Activated B cell treated with CpG ODN at 0.5 μM for 24 hours (primary cell): ENCODE data around the gene ST7L. TPM values are rescaled to one million over a fixed set of nuclear protein-coding genes. Genes with fewer than 3 reads are reported as not detected.

Experiments
- ATAC-seq: fragments of 200-7000 bp; cut with Tn5 transposase; one replicate; pipeline ENCODE4 v1.10.0; 2021; ENCODE audit warnings: low read depth, mild to moderate bottlenecking, moderate library complexity
- CTCF ChIA-PET: fragments of 350-600 bp; sonication (Branson Sonifier 250); formaldehyde crosslinking; loops from one replicate; lab custom pipeline; 2021; ENCODE audit warnings: antibody characterized with exemption; lab: Charles Lee
- POLR2A ChIA-PET: fragments of 350-600 bp; sonication (Branson Sonifier 250); formaldehyde crosslinking; loops from one replicate; lab custom pipeline; 2021; ENCODE audit warnings: antibody characterized with exemption; lab: Charles Lee
- DNase-seq: peaks from one replicate; pipeline ENCODE4 v3.0.0; 2022
- H3K27ac Mint-ChIP-seq: one replicate; pipeline ENCODE4 v1.8.0; 2020; ENCODE audit warnings: mixed read lengths
- H3K27me3 Mint-ChIP-seq: one replicate; pipeline ENCODE4 v1.8.0; 2021; ENCODE audit warnings: mixed read lengths
- H3K36me3 Mint-ChIP-seq: one replicate; pipeline ENCODE4 v1.8.0; 2021; ENCODE audit warnings: low read depth, mixed read lengths
- H3K4me1 Mint-ChIP-seq: one replicate; pipeline ENCODE4 v1.8.0; 2021; ENCODE audit warnings: mixed read lengths
- H3K4me3 Mint-ChIP-seq: one replicate; pipeline ENCODE4 v1.8.0; 2020; ENCODE audit warnings: mild to moderate bottlenecking, mixed read lengths
- H3K9me3 Mint-ChIP-seq: one replicate; pipeline ENCODE4 v1.8.0; 2020; ENCODE audit warnings: mixed read lengths
- intact Hi-C: fragments of 100-400 bp; cut with micrococcal nuclease; formaldehyde crosslinking; loops from one replicate; pipeline ENCODE4 v1.15.1; 2024
- total RNA-seq: library from RNA; stranded (reverse); gene quantifications from 2 replicates; pipeline ENCODE4 v1.2.3, GENCODE V29; 2022
- TF ChIP-seq, protein P1 (sequence below): fragments of 200-600 bp; IDR thresholded peaks from one replicate; pipeline ENCODE4 v1.8.0; 2022; ENCODE audit warnings: antibody characterized with exemption, mild to moderate bottlenecking

Gene ST7L
- total RNA-seq, 1 donor from 2014 or later: 13.8 TPM

DNA sequence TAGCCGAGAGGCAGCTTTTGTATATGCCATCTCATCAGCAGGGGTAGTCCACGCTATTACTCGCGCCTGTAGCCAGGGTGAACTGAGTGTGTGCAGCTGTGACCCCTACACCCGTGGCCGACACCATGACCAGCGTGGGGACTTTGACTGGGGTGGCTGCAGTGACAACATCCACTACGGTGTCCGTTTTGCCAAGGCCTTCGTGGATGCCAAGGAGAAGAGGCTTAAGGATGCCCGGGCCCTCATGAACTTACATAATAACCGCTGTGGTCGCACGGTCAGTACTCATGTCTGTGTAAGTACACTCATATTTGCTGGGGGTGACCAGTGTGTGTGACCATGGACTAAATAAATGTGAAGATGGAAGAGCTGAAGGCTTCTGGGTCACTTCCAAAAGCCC is 102.8 kb downstream of the ST7L start:
- no peaks in the 10 kb centered on the region for H3K9me3 Mint-ChIP-seq

DNA sequence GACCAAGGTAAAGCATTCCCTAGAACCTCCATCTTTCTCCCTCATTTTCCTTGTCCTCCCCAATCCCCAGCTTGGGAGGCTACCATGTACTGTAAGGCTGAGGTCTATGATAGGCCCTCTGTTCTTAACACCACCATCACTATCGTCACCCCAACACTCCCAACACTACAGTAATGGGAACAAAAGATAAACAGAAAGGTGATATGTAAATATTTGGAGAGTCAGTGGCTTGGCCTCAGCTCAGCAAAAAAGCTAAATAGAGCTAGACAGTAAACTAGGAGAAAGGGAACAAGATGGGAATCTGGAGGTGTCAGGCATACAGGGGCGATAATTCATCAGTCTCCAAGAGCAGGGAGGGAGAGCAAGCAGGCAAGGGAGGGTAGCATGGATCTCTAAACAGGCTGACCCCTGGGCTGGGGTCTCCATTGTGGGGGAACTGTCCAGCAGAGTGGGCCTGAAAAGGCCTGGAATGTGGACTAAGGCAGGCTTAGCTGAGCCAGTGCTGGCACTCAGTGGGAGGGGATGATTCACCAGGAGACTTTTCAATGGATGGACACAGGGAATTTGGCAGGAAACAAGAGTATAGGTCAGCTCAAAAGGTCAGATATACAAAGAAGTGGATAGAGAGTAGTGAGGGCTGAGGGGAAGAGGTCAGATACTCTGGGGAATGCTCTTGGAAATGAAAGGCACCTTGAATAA is 103.5 kb downstream of the ST7L start:
- intact Hi-C loops: no loop called here
- no peaks in the 10 kb centered on the region for H3K27me3 Mint-ChIP-seq
- H3K27ac Mint-ChIP-seq: no peak overlapping the region
- H3K36me3 Mint-ChIP-seq: no peaks in the 10 kb centered on the region
- ChIA-PET POLR2A (no interaction called here), CTCF (no interaction called here)
- no peaks in the 10 kb centered on the region for H3K9me3 Mint-ChIP-seq
- H3K4me3 Mint-ChIP-seq: no peak overlapping the region
- DNase-seq: no peak
- ATAC-seq: no peak
- TF ChIP-seq, protein P1, sequence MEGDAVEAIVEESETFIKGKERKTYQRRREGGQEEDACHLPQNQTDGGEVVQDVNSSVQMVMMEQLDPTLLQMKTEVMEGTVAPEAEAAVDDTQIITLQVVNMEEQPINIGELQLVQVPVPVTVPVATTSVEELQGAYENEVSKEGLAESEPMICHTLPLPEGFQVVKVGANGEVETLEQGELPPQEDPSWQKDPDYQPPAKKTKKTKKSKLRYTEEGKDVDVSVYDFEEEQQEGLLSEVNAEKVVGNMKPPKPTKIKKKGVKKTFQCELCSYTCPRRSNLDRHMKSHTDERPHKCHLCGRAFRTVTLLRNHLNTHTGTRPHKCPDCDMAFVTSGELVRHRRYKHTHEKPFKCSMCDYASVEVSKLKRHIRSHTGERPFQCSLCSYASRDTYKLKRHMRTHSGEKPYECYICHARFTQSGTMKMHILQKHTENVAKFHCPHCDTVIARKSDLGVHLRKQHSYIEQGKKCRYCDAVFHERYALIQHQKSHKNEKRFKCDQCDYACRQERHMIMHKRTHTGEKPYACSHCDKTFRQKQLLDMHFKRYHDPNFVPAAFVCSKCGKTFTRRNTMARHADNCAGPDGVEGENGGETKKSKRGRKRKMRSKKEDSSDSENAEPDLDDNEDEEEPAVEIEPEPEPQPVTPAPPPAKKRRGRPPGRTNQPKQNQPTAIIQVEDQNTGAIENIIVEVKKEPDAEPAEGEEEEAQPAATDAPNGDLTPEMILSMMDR: no peak
- no peaks in the 10 kb centered on the region for H3K4me1 Mint-ChIP-seq

More for the DNA sequence above, 102.8 kb downstream of the ST7L start:
- H3K4me1 Mint-ChIP-seq: no peaks in the 10 kb centered on the region
- H3K4me3 Mint-ChIP-seq: no peak overlapping the region
- ATAC-seq (no peak), DNase-seq (no peak)
- ChIA-PET CTCF (no interaction called here), POLR2A (no interaction called here)
- no peaks in the 10 kb centered on the region for H3K27me3 Mint-ChIP-seq
- intact Hi-C loops: no loop called here
- no peak overlapping the region for H3K27ac Mint-ChIP-seq
- TF ChIP-seq, protein P1: no peak
- H3K36me3 Mint-ChIP-seq: no peaks in the 10 kb centered on the region

DNA sequence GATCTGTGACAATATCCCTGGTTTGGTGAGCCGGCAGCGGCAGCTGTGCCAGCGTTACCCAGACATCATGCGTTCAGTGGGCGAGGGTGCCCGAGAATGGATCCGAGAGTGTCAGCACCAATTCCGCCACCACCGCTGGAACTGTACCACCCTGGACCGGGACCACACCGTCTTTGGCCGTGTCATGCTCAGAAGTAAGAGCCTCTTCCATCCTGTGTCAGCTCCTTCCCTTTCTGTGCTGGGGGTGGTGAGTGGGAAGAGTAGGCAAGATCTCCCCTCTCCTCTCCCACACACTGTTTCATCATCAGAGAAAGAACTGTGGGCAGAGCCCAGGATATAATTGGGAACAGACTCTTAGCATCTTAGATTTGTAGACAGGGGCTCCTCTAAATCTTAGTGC is 104.0 kb downstream of the ST7L start:
- ChIA-PET POLR2A (no interaction called here), CTCF (no interaction called here)
- Mint-ChIP-seq H3K9me3 (no peaks in the 10 kb centered on the region), H3K27me3 (no peaks in the 10 kb centered on the region), H3K36me3 (no peaks in the 10 kb centered on the region), H3K27ac (no peak overlapping the region), H3K4me1 (no peaks in the 10 kb centered on the region), H3K4me3 (no peak overlapping the region)
- intact Hi-C loops: no loop called here
- no peak for DNase-seq
- no peak for ATAC-seq
- TF ChIP-seq, protein P1: no peak

DNA sequence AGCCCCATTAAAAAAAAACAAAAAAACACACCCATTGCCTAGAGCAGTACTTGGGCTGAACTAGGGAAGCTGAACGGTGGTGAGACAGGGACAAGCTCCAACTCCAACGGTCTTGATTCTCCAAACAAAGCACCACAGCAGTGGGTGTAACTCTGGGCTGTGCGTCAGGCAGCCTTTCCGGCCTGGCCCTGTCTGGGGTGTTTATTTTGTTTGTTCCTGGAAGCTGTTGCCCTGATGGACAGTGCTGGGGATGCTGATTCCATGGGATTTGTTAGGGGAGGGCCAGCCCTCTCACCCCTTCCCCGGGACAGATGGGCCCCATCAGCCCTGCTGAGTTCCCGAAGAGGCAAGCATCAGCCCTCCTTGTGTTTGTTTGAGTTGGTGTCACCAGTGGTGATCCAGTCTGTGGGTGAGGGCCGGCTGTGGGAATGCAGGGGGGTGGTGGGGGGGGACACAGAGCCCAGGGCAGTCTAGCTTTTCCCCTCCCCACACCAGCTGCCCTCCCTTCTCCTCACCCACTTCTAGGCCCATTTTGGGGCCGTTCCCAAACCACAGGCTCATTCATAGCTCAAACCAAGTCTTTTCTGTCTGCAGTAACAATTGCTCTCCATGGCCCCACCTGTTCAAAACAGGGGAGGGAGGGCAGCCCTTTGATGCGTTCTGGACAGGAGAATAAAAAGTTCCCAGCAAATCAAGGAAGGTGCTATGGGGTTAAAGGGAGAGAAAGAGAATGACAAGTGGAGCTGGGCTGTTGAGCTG is 105.7 kb downstream of the ST7L start:
- TF ChIP-seq, protein P1: no peak
- H3K36me3 Mint-ChIP-seq: no peaks in the 10 kb centered on the region
- intact Hi-C loops: no loop called here
- ChIA-PET POLR2A (no interaction called here), CTCF (interaction anchor here (1.4 kb wide), 1 partner anchor 11 kb away, joined by 6 read pairs; no protein-coding TSS in a partner anchor)
- no peak overlapping the region for H3K4me3 Mint-ChIP-seq
- no peak overlapping the region for H3K27ac Mint-ChIP-seq
- ATAC-seq: no peak
- H3K4me1 Mint-ChIP-seq: peaks cover 4% of the 10 kb centered on the region
- DNase-seq: no peak
- H3K9me3 Mint-ChIP-seq: no peaks in the 10 kb centered on the region
- H3K27me3 Mint-ChIP-seq: no peaks in the 10 kb centered on the region

DNA sequence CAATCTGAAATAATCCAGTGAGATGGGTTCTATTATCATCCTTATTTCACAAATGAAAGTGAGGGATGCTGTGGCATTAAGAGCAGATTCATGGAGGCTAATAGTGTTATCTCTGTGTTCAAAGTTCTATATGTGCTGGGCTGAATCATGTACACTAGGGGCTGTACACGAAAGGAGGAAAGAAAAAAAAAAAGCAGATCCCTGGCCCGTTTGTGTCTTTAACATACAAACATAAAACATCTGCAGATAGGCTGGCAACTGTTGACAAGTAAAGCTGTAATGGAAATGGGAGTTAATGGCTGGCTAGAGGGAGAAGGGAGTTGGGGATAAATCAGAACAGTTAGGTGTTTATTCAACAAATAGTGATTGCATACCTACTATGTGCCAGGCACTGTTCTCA is 107.0 kb downstream of the ST7L start:
- ChIA-PET POLR2A (no interaction called here), CTCF (interaction anchor here (1.4 kb wide), 1 partner anchor 10 kb away, joined by 6 read pairs; no protein-coding TSS in a partner anchor)
- ATAC-seq: no peak

More for the DNA sequence above, 107.0 kb downstream of the ST7L start:
- TF ChIP-seq, protein P1: no peak
- Mint-ChIP-seq H3K27ac (no peak overlapping the region), H3K27me3 (peaks cover 4% of the 10 kb centered on the region), H3K4me3 (no peak overlapping the region), H3K9me3 (no peaks in the 10 kb centered on the region), H3K36me3 (no peaks in the 10 kb centered on the region), H3K4me1 (peaks cover 17% of the 10 kb centered on the region)
- intact Hi-C loops: no loop called here
- DNase-seq: no peak
